Activated CD8-positive, alpha-beta T cell treated with anti-CD3 and anti-CD28 coated beads for 36 hours (primary cell): ENCODE measurements around the gene KIAA2012. TPM values are rescaled to one million over a fixed set of nuclear protein-coding genes. Genes with fewer than 3 reads are reported as not detected.

Experiments used
- ATAC-seq: fragments of 200-7000 bp; cut with Tn5 transposase; one replicate; pipeline ENCODE4 v1.10.0; 2021; ENCODE audit warnings: mild to moderate bottlenecking, moderate library complexity
- CTCF ChIA-PET: fragments of 350-600 bp; sonication (Branson Sonifier 250); formaldehyde crosslinking; loops from one replicate; lab custom pipeline; 2021; ENCODE audit warnings: antibody characterized with exemption; lab: Charles Lee
- POLR2A ChIA-PET: fragments of 350-600 bp; sonication (Branson Sonifier 250); formaldehyde crosslinking; loops from one replicate; lab custom pipeline; 2021; ENCODE audit warnings: antibody characterized with exemption; lab: Charles Lee
- DNase-seq: peaks from one replicate; pipeline ENCODE4 v3.0.0-alpha.2; 2020
- H3K27ac Mint-ChIP-seq: one replicate; pipeline ENCODE4 v1.8.0; 2021; ENCODE audit warnings: mild to moderate bottlenecking, mixed read lengths
- H3K27me3 Mint-ChIP-seq: one replicate; pipeline ENCODE4 v1.8.0; 2021; ENCODE audit warnings: mixed read lengths
- H3K36me3 Mint-ChIP-seq: one replicate; pipeline ENCODE4 v1.8.0; 2021; ENCODE audit warnings: low read depth, mixed read lengths
- H3K4me1 Mint-ChIP-seq: one replicate; pipeline ENCODE4 v1.8.0; 2021; ENCODE audit warnings: low read depth, mixed read lengths
- H3K4me3 Mint-ChIP-seq: one replicate; pipeline ENCODE4 v1.8.0; 2021; ENCODE audit warnings: mild to moderate bottlenecking, moderate library complexity, mixed read lengths
- H3K9me3 Mint-ChIP-seq: one replicate; pipeline ENCODE4 v1.8.0; 2021; ENCODE audit warnings: mixed read lengths
- CTCF ChIP-seq: fragments of 200-600 bp; IDR thresholded peaks from one replicate; pipeline ENCODE4 v1.8.0; 2022; ENCODE audit warnings: antibody characterized with exemption, mild to moderate bottlenecking
- intact Hi-C: fragments of 100-400 bp; cut with micrococcal nuclease; formaldehyde crosslinking; loops from one replicate; pipeline ENCODE4 v1.10.0; 2022
- total RNA-seq, 2 experiments: library from RNA; stranded (reverse); gene quantifications; one replicate each; pipeline ENCODE4 v1.2.3, GENCODE V29; 2021

KIAA2012 gene
- total RNA-seq, 2 experiments from 2014 or later = not detected

DNA sequence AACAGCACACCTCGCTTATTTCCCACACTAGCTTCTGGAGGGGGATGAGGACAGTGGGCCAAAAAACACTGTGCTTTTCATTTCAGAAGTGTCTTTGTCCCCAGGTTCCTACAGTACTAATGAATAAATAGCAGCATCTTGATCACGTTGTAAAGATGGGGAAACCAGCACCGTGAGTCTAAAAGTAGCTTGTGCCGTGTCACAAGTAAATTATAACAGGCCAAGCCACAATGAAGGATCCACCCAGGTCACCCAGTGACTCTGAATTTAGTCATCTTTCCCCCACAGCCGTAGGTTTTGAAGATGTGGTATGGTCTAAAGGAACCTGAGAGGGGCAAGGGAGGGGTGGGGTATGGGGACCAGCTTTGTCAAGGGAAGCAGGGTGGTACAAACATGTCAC lies 30.6 kb upstream of the KIAA2012 start:
- H3K27me3 Mint-ChIP-seq = peaks cover 54% of the 10 kb centered on the region
- no peak for TF ChIP-seq CTCF
- no peak overlapping the region for H3K4me3 Mint-ChIP-seq
- H3K9me3 Mint-ChIP-seq = no peaks in the 10 kb centered on the region
- ChIA-PET POLR2A (no interaction called here), CTCF (interaction anchor here (0.6 to 2.3 kb wide), 3 partner anchors 15 to 182 kb away, joined by 3 to 12 read pairs (median 4); no protein-coding TSS in a partner anchor)
- ATAC-seq (no peak), DNase-seq (no peak)
- no peaks in the 10 kb centered on the region for H3K4me1 Mint-ChIP-seq
- intact Hi-C loops = no loop called here
- no peak overlapping the region for H3K27ac Mint-ChIP-seq
- H3K36me3 Mint-ChIP-seq = no peaks in the 10 kb centered on the region

DNA sequence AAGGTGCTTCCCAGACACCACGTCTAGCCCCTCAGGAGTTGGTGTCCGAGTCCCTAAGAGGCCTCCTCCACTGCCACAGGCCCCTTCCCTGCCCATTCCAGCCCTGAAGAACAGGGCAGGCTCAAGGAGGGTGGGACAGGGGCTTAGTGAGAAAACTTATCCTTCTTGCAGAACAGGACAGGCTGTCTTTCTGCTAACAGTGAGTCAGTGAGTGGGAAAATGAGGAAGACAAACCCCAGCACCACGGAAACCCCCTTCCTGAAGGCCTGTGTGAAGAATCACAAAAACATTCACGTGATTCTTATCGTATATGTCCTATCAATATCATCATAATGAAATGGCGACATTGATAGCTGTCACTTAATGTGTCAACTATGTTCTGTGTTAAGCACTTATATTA lies 29.6 kb upstream of the KIAA2012 start:
- Mint-ChIP-seq H3K27me3 (peaks cover 53% of the 10 kb centered on the region), H3K9me3 (no peaks in the 10 kb centered on the region), H3K27ac (no peak overlapping the region), H3K4me1 (no peaks in the 10 kb centered on the region), H3K36me3 (no peaks in the 10 kb centered on the region), H3K4me3 (no peak overlapping the region)
- ATAC-seq (no peak), DNase-seq (no peak)
- intact Hi-C loops = no loop called here
- ChIA-PET CTCF (no interaction called here), POLR2A (no interaction called here)
- TF ChIP-seq CTCF = no peak

- intact Hi-C loops = no loop called here
- ChIA-PET POLR2A (no interaction called here), CTCF (no interaction called here)
- H3K9me3 Mint-ChIP-seq = no peaks in the 10 kb centered on the region
- H3K4me1 Mint-ChIP-seq = no peaks in the 10 kb centered on the region
- H3K27ac Mint-ChIP-seq = no peak overlapping the region
- no peak for TF ChIP-seq CTCF
- no peak overlapping the region for H3K4me3 Mint-ChIP-seq
- DNase-seq (no peak), ATAC-seq (no peak)
- H3K36me3 Mint-ChIP-seq = no peaks in the 10 kb centered on the region
- H3K27me3 Mint-ChIP-seq = peaks cover 45% of the 10 kb centered on the region
Measured at GRCh38 chr2:202044777-202045176, 28.3 kb upstream of the KIAA2012 start.

DNA sequence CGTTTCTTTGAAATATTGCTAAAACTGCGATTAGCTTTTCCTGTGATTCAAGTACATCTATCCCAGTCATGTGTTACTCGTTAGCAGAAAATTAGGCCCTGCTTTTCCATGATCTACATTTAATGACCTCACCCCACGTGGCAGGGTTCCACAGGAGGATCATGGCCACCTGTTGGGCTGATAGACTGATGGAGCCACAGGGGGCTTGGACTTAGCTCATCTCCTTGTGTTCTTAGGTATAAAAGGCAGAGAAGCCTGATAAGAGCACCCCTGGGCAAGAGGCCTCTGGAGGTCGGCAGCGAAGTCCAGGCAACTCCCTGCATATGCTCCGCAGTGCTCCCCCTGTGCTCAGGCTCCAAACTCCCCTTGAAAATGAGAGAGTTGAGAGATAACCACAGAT lies 26.5 kb upstream of the KIAA2012 start:
- no peaks in the 10 kb centered on the region for H3K4me1 Mint-ChIP-seq
- intact Hi-C loops = no loop called here
- ATAC-seq (no peak), DNase-seq (no peak)
- H3K36me3 Mint-ChIP-seq = no peaks in the 10 kb centered on the region
- no peak overlapping the region for H3K4me3 Mint-ChIP-seq
- TF ChIP-seq CTCF = no peak
- peaks cover 36% of the 10 kb centered on the region for H3K27me3 Mint-ChIP-seq
- no peak overlapping the region for H3K27ac Mint-ChIP-seq
- ChIA-PET CTCF (no interaction called here), POLR2A (no interaction called here)
- H3K9me3 Mint-ChIP-seq = no peaks in the 10 kb centered on the region

GRCh38 chr2:202049092-202049728 lies 23.8 kb upstream of the KIAA2012 start:
- DNase-seq = no peak
- Mint-ChIP-seq H3K27ac (no peak overlapping the region), H3K4me1 (no peaks in the 10 kb centered on the region), H3K36me3 (no peaks in the 10 kb centered on the region), H3K9me3 (no peaks in the 10 kb centered on the region), H3K4me3 (no peak overlapping the region), H3K27me3 (peaks cover 31% of the 10 kb centered on the region)
- ChIA-PET CTCF (no interaction called here), POLR2A (no interaction called here)
- intact Hi-C loops = no loop called here
- no peak for TF ChIP-seq CTCF
- no peak for ATAC-seq
